SK-N-SH (cell line): Measurements from ENCODE around the gene SECTM1. TPM values are rescaled to one million over a fixed set of nuclear protein-coding genes. Genes with fewer than 3 reads are reported as not detected.

ENCODE experiments used
- CTCF ChIA-PET: fragments of 300-600, 350-600 bp; formaldehyde crosslinking; extraction: SDS; loops from one replicate; lab custom pipeline; 2021; lab: Yijun Ruan, JAX
- POLR2A ChIA-PET: fragments of 350-600 bp; sonication (Branson Sonifier 250); formaldehyde crosslinking; extraction: SDS; loops from one replicate; lab custom pipeline; 2020; ENCODE audit warnings: antibody characterized with exemption, inconsistent platforms; lab: Yijun Ruan, JAX
- DNase-seq: peaks from one replicate; pipeline ENCODE4 v3.0.0; 2012
- H2AFZ ChIP-seq: fragments of 200-600 bp; sonication (generic); 2 replicates; pipeline ENCODE4 v1.8.1; 2016; ENCODE audit warnings: antibody characterized with exemption, mild to moderate bottlenecking, low read depth
- H3F3A ChIP-seq: fragments of 200-600 bp; sonication (generic); replicated peaks from 2 replicates; pipeline ENCODE3; 2016; ENCODE audit warnings: antibody characterized with exemption, mild to moderate bottlenecking; ENCODE audit not compliant: insufficient read depth
- H3K27ac ChIP-seq, 2 experiments: fragments of 200-500 bp in 1 of 2; fragments of 200-600 bp in 1 of 2; sonication (Bioruptor generic) in 1 of 2; sonication (generic), shearing (Covaris generic) in 1 of 2; 2 replicates each; pipeline versions ENCODE4 v1.5.1 to v1.6.1; 2014 to 2016; ENCODE audit warnings: low read depth in 2 of 2, inconsistent platforms in 1 of 2, low read length in 1 of 2, mild to moderate bottlenecking in 1 of 2, mixed read lengths in 1 of 2
- H3K27me3 ChIP-seq: fragments of 200-600 bp; sonication (generic), shearing (Covaris generic); 2 replicates; pipeline ENCODE4 v1.6.1; 2016; ENCODE audit warnings: mixed run types; ENCODE audit not compliant: insufficient read depth
- H3K36me3 ChIP-seq, 2 experiments: fragments of 200-500 bp in 1 of 2; fragments of 200-600 bp in 1 of 2; sonication (Bioruptor generic) in 1 of 2; sonication (generic) in 1 of 2; replicated peaks in 1 of 2; 2 replicates each; pipeline versions ENCODE3 to v1.5.1; 2014 to 2016; ENCODE audit warnings: low read length in 1 of 2, mild to moderate bottlenecking in 1 of 2; ENCODE audit not compliant: insufficient read depth in 2 of 2, control insufficient read depth in 1 of 2
- H3K4me1 ChIP-seq, 2 experiments: fragments of 200-500 bp in 1 of 2; fragments of 200-600 bp in 1 of 2; sonication (Bioruptor generic) in 1 of 2; sonication (generic), shearing (Covaris generic) in 1 of 2; 2 replicates each; pipeline versions ENCODE4 v1.5.1 to v1.6.1; 2014 to 2016; ENCODE audit warnings: low read depth in 1 of 2, low read length in 1 of 2, mixed run types in 1 of 2; ENCODE audit not compliant: insufficient read depth in 2 of 2, control insufficient read depth in 1 of 2
- H3K4me2 ChIP-seq: fragments of 200-600 bp; sonication (generic), shearing (Covaris generic); 2 replicates; pipeline ENCODE4 v1.6.1; 2017; ENCODE audit warnings: mixed run types
- H3K4me3 ChIP-seq, 2 experiments: fragments of 200-500 bp in 1 of 2; fragments of 200-600 bp in 1 of 2; sonication (Bioruptor generic) in 1 of 2; sonication (generic), shearing (Covaris generic) in 1 of 2; 2 replicates each; pipeline versions ENCODE4 v1.5.1 to v1.8.1; 2014 to 2016; ENCODE audit warnings: low read depth in 2 of 2, inconsistent platforms in 1 of 2, low read length in 1 of 2, mild to moderate bottlenecking in 1 of 2, mixed read lengths in 1 of 2, moderate library complexity in 1 of 2
- H3K79me2 ChIP-seq: fragments of 200-600 bp; sonication (generic); 2 replicates; pipeline ENCODE4 v1.8.1; 2017; ENCODE audit warnings: mild to moderate bottlenecking; ENCODE audit not compliant: insufficient read depth
- H3K9ac ChIP-seq: fragments of 200-600 bp; sonication (generic); 2 replicates; pipeline ENCODE4 v1.6.1; 2017; ENCODE audit warnings: mixed run types
- H3K9me2 ChIP-seq: fragments of 200-600 bp; sonication (generic); 2 replicates; pipeline ENCODE4 v1.6.1; 2017; ENCODE audit warnings: mixed run types
- H3K9me3 ChIP-seq: fragments of 200-600 bp; sonication (generic); 2 replicates; pipeline ENCODE4 v1.6.1; 2017; ENCODE audit warnings: mixed run types, mild to moderate bottlenecking, moderate library complexity
- H4K20me1 ChIP-seq: fragments of 200-600 bp; sonication (generic); 2 replicates; pipeline ENCODE4 v1.6.1; 2017; ENCODE audit warnings: mild to moderate bottlenecking, mixed run types; ENCODE audit not compliant: insufficient read depth
- ELF1 ChIP-seq: IDR thresholded peaks from 2 replicates; pipeline ENCODE4 v1.4.0; 2012
- RXRA ChIP-seq: IDR thresholded peaks from 2 replicates; pipeline ENCODE4 v1.4.0; 2012; ENCODE audit warnings: low read depth, mild to moderate bottlenecking, borderline replicate concordance
- SMC3 ChIP-seq: IDR thresholded peaks from 2 replicates; pipeline ENCODE4 v1.6.1; 2012; ENCODE audit warnings: low read depth, low read length, improper control_type of control experiment
- TEAD4 ChIP-seq: IDR thresholded peaks from 2 replicates; pipeline ENCODE4 v1.4.0; 2012; ENCODE audit warnings: mild to moderate bottlenecking, borderline replicate concordance; ENCODE audit not compliant: insufficient read depth
- YY1 ChIP-seq: IDR thresholded peaks from 2 replicates; pipeline ENCODE4 v1.4.0; 2012; ENCODE audit warnings: low read depth, mild to moderate bottlenecking
- WGBS: methylation state at CpG from one replicate; pipeline ENCODE4 v1.1.6; 2017; ENCODE audit warnings: low lambda C conversion rate; 5-methylcytosine and 5-hydroxymethylcytosine counted together
- polyA plus RNA-seq, 3 experiments: library from polyadenylated mRNA; depleted of rRNA; stranded (reverse); fragments of >200 nt; gene quantifications; 2 replicates each; pipeline ENCODE4 v1.2.3, GENCODE V29; 2012
- TF ChIP-seq, protein P1 (sequence below): IDR thresholded peaks from 2 replicates; pipeline ENCODE4 v1.6.1; 2012; ENCODE audit warnings: mild to moderate bottlenecking, low read depth, low read length, moderate library complexity
- TF ChIP-seq, protein P2 (sequence below): IDR thresholded peaks from 2 replicates; pipeline ENCODE4 v1.4.0; 2012; ENCODE audit warnings: low read depth
- TF ChIP-seq, protein P3 (sequence below): fragments of 200-600 bp; sonication (generic); IDR thresholded peaks from 2 replicates; pipeline ENCODE4 v1.6.1; 2017; ENCODE audit warnings: antibody characterized with exemption, mild to moderate bottlenecking, moderate library complexity

The SECTM1 gene
- polyA plus RNA-seq, 1 of the 3 experiments (the other 2 are of a cell fraction), result 3.8 TPM

DNA sequence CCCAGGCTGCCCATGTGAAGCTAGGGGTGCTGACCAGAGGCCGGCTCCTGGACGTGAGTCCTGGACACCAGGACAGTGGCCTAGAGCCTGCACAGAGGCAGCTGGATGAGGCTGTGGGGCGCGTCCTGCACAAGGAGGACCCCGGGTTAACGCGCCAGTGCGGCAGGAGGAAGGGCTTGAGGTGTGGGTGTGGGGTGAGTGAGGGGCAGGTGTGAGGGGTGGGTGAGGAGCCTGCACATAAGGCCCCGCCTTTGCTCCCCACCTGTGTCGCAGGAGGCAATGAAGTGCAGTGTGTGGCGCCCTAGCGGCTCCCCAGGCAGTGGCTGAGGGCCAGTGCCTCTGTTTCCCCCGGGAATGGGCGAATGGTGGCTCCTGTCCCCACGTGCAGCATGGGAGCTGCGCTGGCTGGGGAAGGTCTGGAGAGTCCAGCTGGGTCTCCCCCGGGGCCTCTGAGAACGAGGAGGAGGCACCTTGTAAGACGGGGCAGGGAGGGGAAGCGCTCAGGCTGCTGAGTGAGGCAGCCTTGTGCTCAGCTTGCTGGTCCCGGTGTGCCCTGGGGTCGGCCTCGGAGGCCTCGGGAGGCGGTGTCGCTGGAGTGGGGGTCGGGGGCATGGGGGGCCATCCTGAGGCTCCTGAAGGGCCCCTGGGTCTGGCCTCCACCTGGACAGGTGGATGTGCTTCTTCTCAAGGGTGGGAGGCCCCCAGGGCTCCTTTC is 19.4 kb downstream of the SECTM1 start:
- POLR2A ChIA-PET, result no interaction called here
- Histone ChIP-seq H3K79me2 (no peaks in the 10 kb centered on the region), H2AFZ (no peak overlapping the region), H3K9me2 (no peaks in the 10 kb centered on the region)
- CTCF ChIA-PET, result interaction anchor here (0.8 to 2.5 kb wide), 4 partner anchors 14 to 78 kb away, joined by 3 to 13 read pairs (median 5); no protein-coding TSS in a partner anchor
- no peak for TF ChIP-seq YY1
- TF ChIP-seq ELF1, result no peak
- TF ChIP-seq, protein P1, sequence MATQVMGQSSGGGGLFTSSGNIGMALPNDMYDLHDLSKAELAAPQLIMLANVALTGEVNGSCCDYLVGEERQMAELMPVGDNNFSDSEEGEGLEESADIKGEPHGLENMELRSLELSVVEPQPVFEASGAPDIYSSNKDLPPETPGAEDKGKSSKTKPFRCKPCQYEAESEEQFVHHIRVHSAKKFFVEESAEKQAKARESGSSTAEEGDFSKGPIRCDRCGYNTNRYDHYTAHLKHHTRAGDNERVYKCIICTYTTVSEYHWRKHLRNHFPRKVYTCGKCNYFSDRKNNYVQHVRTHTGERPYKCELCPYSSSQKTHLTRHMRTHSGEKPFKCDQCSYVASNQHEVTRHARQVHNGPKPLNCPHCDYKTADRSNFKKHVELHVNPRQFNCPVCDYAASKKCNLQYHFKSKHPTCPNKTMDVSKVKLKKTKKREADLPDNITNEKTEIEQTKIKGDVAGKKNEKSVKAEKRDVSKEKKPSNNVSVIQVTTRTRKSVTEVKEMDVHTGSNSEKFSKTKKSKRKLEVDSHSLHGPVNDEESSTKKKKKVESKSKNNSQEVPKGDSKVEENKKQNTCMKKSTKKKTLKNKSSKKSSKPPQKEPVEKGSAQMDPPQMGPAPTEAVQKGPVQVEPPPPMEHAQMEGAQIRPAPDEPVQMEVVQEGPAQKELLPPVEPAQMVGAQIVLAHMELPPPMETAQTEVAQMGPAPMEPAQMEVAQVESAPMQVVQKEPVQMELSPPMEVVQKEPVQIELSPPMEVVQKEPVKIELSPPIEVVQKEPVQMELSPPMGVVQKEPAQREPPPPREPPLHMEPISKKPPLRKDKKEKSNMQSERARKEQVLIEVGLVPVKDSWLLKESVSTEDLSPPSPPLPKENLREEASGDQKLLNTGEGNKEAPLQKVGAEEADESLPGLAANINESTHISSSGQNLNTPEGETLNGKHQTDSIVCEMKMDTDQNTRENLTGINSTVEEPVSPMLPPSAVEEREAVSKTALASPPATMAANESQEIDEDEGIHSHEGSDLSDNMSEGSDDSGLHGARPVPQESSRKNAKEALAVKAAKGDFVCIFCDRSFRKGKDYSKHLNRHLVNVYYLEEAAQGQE, result no peak
- TF ChIP-seq, protein P2, sequence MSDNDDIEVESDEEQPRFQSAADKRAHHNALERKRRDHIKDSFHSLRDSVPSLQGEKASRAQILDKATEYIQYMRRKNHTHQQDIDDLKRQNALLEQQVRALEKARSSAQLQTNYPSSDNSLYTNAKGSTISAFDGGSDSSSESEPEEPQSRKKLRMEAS, result no peak
- TF ChIP-seq TEAD4, result no peak
- no peak for TF ChIP-seq SMC3
- TF ChIP-seq RXRA, result no peak
- TF ChIP-seq, protein P3, sequence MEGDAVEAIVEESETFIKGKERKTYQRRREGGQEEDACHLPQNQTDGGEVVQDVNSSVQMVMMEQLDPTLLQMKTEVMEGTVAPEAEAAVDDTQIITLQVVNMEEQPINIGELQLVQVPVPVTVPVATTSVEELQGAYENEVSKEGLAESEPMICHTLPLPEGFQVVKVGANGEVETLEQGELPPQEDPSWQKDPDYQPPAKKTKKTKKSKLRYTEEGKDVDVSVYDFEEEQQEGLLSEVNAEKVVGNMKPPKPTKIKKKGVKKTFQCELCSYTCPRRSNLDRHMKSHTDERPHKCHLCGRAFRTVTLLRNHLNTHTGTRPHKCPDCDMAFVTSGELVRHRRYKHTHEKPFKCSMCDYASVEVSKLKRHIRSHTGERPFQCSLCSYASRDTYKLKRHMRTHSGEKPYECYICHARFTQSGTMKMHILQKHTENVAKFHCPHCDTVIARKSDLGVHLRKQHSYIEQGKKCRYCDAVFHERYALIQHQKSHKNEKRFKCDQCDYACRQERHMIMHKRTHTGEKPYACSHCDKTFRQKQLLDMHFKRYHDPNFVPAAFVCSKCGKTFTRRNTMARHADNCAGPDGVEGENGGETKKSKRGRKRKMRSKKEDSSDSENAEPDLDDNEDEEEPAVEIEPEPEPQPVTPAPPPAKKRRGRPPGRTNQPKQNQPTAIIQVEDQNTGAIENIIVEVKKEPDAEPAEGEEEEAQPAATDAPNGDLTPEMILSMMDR, result no peak
- TF ChIP-seq, all 33 proteins: peak for 0
- Histone ChIP-seq H3K4me3 (no peak overlapping the region), H3K36me3 (no peaks in the 10 kb centered on the region), H3K27ac (no peak overlapping the region), H3K4me2 (no peak overlapping the region), H3K27me3 (no peaks in the 10 kb centered on the region; the same call in 1 of the 2 replicates), H3K9me3 (no peaks in the 10 kb centered on the region), H3K4me1 (no peaks in the 10 kb centered on the region; a peak in 1 of 4 replicates), H4K20me1 (no peaks in the 10 kb centered on the region), H3F3A (peaks cover 11% of the 10 kb centered on the region), H3K9ac (no peak overlapping the region)
- peak; percentile 46 for DNase-seq
- 79% methylated on average over 20 of the region's 27 CpGs for WGBS
